Activated CD4-positive, alpha-beta memory T cell treated with anti-CD3 and anti-CD28 coated beads, Interleukin-2, amount 10 ng/mL, durations not matched to agents 7 days and 5 days (primary cell): ENCODE data around the gene SPANXA1. TPM values are rescaled to one million over a fixed set of nuclear protein-coding genes. Genes with fewer than 3 reads are reported as not detected.
"Not testable (repeated sequence)": the region's sequence is repeated elsewhere in the genome, so short reads cannot be mapped to it uniquely, and the experiment has no call there.

ENCODE experiments used
- CTCF ChIA-PET: fragments of 350-600 bp; sonication (Branson Sonifier 250); formaldehyde crosslinking; loops from one replicate; lab custom pipeline; 2021; ENCODE audit warnings: antibody characterized with exemption, inconsistent platforms; lab: Charles Lee
- POLR2A ChIA-PET: fragments of 350-600 bp; sonication (Branson Sonifier 250); formaldehyde crosslinking; loops from one replicate; lab custom pipeline; 2021; ENCODE audit warnings: antibody characterized with exemption; lab: Charles Lee
- DNase-seq: peaks from one replicate; pipeline ENCODE4 v3.0.0-alpha.2; 2020
- H3K27ac Mint-ChIP-seq: one replicate; pipeline ENCODE4 v1.8.0; 2021; ENCODE audit warnings: mild to moderate bottlenecking, mixed read lengths
- H3K27me3 Mint-ChIP-seq: one replicate; pipeline ENCODE4 v1.8.0; 2021; ENCODE audit warnings: mixed read lengths
- H3K36me3 Mint-ChIP-seq: one replicate; pipeline ENCODE4 v1.8.0; 2021; ENCODE audit warnings: low read depth, mixed read lengths
- H3K4me1 Mint-ChIP-seq: one replicate; pipeline ENCODE4 v1.8.0; 2021; ENCODE audit warnings: mixed read lengths
- H3K4me3 Mint-ChIP-seq: one replicate; pipeline ENCODE4 v1.8.0; 2021; ENCODE audit warnings: mild to moderate bottlenecking, mixed read lengths
- H3K9me3 Mint-ChIP-seq: one replicate; pipeline ENCODE4 v1.8.0; 2021; ENCODE audit warnings: mixed read lengths
- total RNA-seq, 2 experiments: library from RNA; stranded (reverse); gene quantifications; one replicate each; pipeline ENCODE4 v1.2.3, GENCODE V29; 2021

The SPANXA1 gene
- not detected for total RNA-seq

- H3K27me3 Mint-ChIP-seq, H3K36me3 Mint-ChIP-seq, CTCF ChIA-PET, H3K4me3 Mint-ChIP-seq, POLR2A ChIA-PET, H3K4me1 Mint-ChIP-seq, H3K9me3 Mint-ChIP-seq, H3K27ac Mint-ChIP-seq, DNase-seq: not testable (repeated sequence)
Observed at GRCh38 chrX:141584638-141585037, at the start of gene SPANXA1. TSS of gene SPANXA1 (minus strand) at chrX:141584738. CDS start at chrX:141584678, 60 bp downstream.

GRCh38 chrX:141632124-141632523 lies 47.6 kb upstream of the SPANXA1 start:
- CTCF ChIA-PET = no interaction called here
- no peaks in the 10 kb centered on the region for H3K36me3 Mint-ChIP-seq
- no peak for DNase-seq
- H3K4me3 Mint-ChIP-seq = no peak overlapping the region
- H3K27me3 Mint-ChIP-seq = no peaks in the 10 kb centered on the region
- H3K27ac Mint-ChIP-seq = no peak overlapping the region
- peaks cover 6% of the 10 kb centered on the region for H3K9me3 Mint-ChIP-seq
- no peaks in the 10 kb centered on the region for H3K4me1 Mint-ChIP-seq
- POLR2A ChIA-PET = no interaction called here

- no peak for DNase-seq
- H3K36me3 Mint-ChIP-seq = no peaks in the 10 kb centered on the region
- ChIA-PET POLR2A (no interaction called here), CTCF (no interaction called here)
- H3K9me3 Mint-ChIP-seq = no peaks in the 10 kb centered on the region
- H3K4me1 Mint-ChIP-seq = no peaks in the 10 kb centered on the region
- no peak overlapping the region for H3K4me3 Mint-ChIP-seq
- H3K27ac Mint-ChIP-seq = no peak overlapping the region
- H3K27me3 Mint-ChIP-seq = no peaks in the 10 kb centered on the region
Observed at GRCh38 chrX:141619336-141619735, 34.8 kb upstream of the SPANXA1 start.

- Mint-ChIP-seq H3K27me3 (no peaks in the 10 kb centered on the region), H3K27ac (no peak overlapping the region), H3K36me3 (no peaks in the 10 kb centered on the region), H3K9me3 (peaks cover 2% of the 10 kb centered on the region), H3K4me1 (no peaks in the 10 kb centered on the region), H3K4me3 (no peak overlapping the region)
- ChIA-PET CTCF (no interaction called here), POLR2A (no interaction called here)
- DNase-seq = no peak
Observed at GRCh38 chrX:141609111-141609510, 24.6 kb upstream of the SPANXA1 start.

- CTCF ChIA-PET = not testable (repeated sequence)
Observed at GRCh38 chrX:141589408-141589807, 4.9 kb upstream of the SPANXA1 start, which contains the start of gene SPANXA2. TSS of gene SPANXA2 (plus strand) at chrX:141589708. CDS start at chrX:141589768, 60 bp downstream.

GRCh38 chrX:141542551-141542950 lies 42.0 kb downstream of the SPANXA1 start:
- POLR2A ChIA-PET, H3K4me1 Mint-ChIP-seq, DNase-seq, H3K36me3 Mint-ChIP-seq, H3K27ac Mint-ChIP-seq, H3K9me3 Mint-ChIP-seq, H3K4me3 Mint-ChIP-seq, H3K27me3 Mint-ChIP-seq, CTCF ChIA-PET: not testable (repeated sequence)

More at GRCh38 chrX:141589408-141589807, 4.9 kb upstream of the SPANXA1 start, which contains the start of gene SPANXA2:
- H3K4me1 Mint-ChIP-seq, POLR2A ChIA-PET, H3K27ac Mint-ChIP-seq, H3K9me3 Mint-ChIP-seq, DNase-seq, H3K4me3 Mint-ChIP-seq, H3K36me3 Mint-ChIP-seq, H3K27me3 Mint-ChIP-seq: not testable (repeated sequence)

Other genes with a start within 250 kb of the SPANXA1 start
- not detected for gene SPANXA2, start 5.0 kb upstream of the SPANXA1 start, total RNA-seq
- not detected for gene SPANXD, start 114.0 kb upstream of the SPANXA1 start, total RNA-seq